Stimulated activated CD4-positive, alpha-beta T cell treated with anti-CD3 and anti-CD28 coated beads, Interleukin-2, amount 100 ng/mL, for 48 hours (primary cell): Measurements from ENCODE around the gene CENPO.

ENCODE experiments used
- DNase-seq, 2 donors: peaks; one replicate each; pipeline ENCODE4 v3.0.0-alpha.2; 2020

Gene CENPO

GRCh38 chr2:24792874-24793760, at the start of gene CENPO, which contains the start of gene PTRHD1:
Gene CENPO (plus strand): TSS chr2:24793425. CDS start chr2:24793920, 495 bp downstream.
Gene PTRHD1 (minus strand): TSS chr2:24793391. CDS start chr2:24793377, 14 bp downstream.
- peak; percentile 90 to 91 for DNase-seq

GRCh38 chr2:24743924-24744323, 49.3 kb upstream of the CENPO start:
- DNase-seq, result no peak

GRCh38 chr2:24744356-24744755, 48.9 kb upstream of the CENPO start:
- no peak for DNase-seq

DNA sequence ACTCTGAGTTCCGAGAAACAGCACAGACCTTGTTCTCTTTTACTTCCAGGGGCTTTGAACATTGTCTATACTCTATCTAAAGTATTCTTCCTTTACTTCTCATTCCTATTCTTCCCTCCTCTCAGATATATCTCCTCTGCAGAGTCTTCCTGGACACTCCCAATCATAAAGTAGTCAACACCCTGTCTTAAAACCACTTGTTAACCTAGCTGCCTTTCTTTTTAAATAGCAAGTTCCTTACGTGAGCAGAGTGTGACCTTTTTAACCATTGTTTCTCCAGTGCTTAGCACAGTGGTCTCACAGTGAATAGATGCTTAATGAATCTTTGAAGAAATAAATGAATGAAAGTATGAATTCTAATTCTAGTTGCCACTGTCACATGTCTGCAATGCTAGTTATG, 47.4 kb upstream of the CENPO start:
- no peak for DNase-seq

GRCh38 chr2:24747299-24747698, 45.9 kb upstream of the CENPO start:
- DNase-seq, result no peak

- DNase-seq, result no peak
These were observed 44.0 kb upstream of the CENPO start for GRCh38 chr2:24749069-24749691.

DNA sequence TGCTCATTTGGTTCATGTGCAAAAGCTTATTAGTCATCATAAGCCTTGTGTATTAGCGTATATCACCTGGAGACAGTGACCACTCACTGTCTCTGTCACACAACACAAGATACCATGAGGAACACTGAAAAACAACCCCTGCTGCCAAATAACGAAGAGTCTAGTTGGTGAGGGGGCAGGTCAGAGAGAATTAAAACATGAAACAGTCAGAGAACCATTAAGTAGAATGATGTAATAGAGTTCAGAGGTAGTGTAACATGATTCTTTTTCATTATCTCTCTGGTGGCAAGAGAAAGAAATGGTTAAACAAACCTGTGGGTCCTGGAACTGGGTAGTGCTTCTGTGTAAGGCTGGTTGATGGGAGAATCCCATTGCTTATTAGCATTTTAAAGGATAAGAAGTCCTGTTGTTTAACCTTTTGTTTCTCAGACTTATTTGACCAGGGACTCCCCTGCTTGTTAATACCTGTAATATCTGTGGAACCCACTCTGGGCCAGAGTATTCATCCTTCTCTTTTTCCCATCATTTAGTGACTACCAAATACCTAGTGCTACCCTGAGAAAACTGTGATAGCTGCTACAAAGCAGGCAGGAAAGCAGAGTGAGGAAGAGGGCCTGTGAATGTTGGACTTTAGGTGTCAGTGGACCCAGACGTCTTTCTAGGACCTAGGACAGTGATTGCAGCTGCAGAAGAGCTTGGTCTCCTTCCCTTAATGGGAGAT, 38.1 kb upstream of the CENPO start:
- no peak for DNase-seq

DNA sequence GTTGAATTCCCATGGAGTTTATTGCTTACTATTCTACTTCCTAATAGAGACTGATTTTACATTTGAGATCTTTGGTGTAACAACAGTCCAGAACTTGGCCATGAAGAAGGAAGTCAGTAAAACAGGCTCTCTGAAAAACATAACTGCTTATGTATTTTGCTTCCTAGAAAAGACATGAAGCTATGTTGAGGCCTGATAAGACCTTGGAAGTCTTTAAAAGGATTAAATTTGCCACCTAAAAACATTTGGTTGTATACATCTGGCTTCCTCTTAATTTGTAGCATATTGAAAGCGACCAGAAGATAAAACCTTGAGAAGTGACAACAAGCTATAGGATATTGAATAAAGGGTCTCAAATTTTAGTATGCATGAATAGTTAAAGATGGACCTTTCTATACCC, 36.4 kb upstream of the CENPO start:
- no peak for DNase-seq

- DNase-seq, result no peak
These were observed 31.4 kb upstream of the CENPO start for GRCh38 chr2:24761866-24762265.

DNA sequence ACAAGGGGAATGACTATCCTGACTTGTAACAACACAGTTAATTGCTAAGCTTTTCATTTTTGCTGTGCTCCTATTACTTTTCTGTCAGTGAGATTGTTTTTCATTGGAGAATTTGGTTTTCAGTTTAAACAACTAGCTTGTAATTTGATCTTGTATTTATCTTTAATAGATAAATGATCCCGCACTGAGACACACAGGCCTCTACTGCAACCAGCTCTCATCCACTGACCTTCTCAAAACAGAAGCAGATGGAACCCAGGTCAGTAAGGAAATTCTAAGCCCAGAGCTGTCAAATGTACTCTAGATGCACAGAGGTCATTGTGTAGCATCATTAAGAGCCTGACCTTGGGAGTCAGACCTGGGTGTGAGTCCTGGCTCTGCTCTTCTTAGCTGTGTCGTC, 30.7 kb upstream of the CENPO start:
- no peak for DNase-seq

GRCh38 chr2:24763843-24764242, 29.4 kb upstream of the CENPO start:
- no peak for DNase-seq

DNA sequence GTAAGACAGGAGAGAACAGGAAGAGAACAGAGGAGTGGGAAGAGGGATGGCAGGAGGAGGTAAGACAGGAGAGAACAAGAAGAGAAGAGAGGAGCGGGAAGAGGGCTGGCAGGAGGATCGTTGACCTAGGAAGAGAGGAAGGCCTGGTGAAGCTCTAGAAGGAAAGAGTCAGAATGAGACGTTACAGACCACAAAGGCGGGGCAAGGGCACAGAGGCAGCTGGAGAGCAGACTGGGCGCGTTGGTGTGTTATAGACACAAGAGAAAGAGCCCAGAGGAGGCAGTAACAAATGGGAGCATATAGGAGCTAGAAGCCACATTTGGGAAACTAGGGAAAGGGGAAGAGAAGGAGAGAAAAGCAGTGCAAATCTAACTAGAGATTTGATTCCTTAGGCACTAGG, 26.6 kb upstream of the CENPO start:
- no peak for DNase-seq

GRCh38 chr2:24768013-24768412, 25.2 kb upstream of the CENPO start:
- DNase-seq, result no peak

DNA sequence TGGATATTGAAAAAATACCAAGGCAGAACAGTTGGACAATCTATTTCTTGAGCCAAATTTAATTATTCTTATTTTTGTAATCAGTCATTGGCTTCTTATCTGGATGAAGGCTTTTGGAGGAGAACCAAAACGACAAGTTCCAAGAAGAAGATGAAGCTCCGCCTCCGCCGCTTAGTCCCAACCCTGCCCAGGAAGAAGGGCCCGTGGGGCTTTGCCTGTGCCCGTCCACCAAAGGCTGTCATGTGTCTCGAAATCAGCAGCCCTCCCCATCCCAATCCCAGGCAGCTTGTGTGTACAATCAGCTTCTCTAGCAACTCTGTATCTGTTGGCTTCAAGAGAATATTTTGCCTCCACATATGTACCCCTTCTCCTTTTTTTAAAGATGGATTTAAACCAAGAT, 24.6 kb upstream of the CENPO start:
- DNase-seq, result no peak

- no peak for DNase-seq
These were observed 22.2 kb upstream of the CENPO start for GRCh38 chr2:24771061-24771460.

GRCh38 chr2:24771764-24772586, 21.2 kb upstream of the CENPO start:
- no peak for DNase-seq

- DNase-seq, result no peak
These were observed 18.9 kb upstream of the CENPO start for GRCh38 chr2:24774373-24774772.

DNA sequence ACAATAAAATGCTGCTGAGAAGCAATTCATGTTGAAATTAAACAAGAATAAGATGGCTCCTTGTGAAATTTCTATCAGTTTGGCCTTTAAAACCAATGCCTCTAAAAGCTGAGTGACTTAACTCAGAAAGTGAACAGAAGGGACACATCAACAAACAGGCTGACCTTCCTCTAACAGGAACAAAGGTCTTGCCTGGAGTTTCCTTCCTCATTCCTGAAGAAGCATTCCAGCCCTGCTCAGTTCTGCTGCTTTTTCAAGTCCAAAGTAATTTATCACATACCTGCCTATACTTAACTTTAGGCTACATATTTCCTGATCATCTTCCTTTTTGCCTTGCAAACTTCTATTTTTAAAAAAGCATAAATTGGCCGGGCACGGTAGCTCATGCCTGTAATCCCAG, 14.1 kb upstream of the CENPO start:
- DNase-seq, result no peak

DNA sequence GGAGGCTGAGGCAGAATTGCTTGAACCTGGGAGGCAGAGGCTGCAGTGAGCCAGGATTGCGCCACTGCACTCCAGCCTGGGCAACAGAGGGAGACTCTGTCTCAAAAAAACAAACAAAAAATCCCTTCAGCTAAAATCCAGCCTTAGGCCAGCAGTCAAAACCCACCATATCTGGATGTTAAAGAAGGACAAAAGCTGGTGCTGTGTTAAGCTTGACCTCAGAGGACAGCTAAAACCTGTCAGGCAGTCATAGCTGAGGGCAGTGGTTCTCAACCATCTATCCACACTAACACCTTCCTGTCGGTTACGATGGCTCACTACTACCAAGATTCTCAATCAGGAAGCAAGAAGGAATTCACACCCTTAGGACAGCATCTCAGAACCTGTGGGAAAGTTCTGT, 9.6 kb upstream of the CENPO start:
- DNase-seq, result no peak

GRCh38 chr2:24785671-24786321, 7.4 kb upstream of the CENPO start:
- no peak for DNase-seq

DNA sequence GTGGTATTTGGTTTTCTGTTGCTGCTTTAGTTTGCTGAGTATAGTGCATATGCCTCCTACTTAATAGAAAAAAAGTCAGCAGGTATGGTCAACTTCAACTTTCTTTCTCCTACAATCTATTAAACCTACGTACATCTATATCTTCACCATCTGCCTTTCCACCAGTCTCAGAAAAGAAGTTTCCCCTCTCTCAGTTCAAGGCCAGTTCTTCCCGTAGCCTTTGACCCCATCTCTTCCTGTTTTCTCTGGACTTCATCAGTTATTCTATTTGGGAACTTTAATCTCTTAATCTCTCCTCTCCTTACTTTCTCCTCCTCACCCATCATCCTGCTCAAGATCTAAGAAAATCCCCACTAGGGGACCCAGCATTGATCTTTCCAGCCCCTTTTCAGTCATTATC, 5.7 kb upstream of the CENPO start:
- no peak for DNase-seq

DNA sequence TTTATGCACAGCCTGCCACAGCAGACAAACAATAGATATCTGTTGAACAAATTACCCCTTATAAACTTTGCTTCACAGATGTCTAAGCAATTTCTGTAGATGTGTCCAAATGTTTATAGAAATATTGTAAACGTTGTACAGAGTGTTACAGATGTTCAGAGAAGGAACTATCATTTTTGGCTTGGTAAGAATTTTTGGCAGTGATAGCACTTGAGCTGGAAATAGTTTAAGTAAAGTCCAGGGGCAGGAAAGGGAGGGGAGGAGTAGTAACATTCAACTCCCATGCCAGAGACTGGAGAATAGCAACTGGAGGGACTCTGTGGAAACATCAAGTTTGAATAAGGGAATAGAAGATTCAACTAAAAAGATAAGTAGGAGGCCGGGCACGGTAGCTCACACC, 4.4 kb upstream of the CENPO start:
- DNase-seq, result no peak
